LNCAP (cell line): ENCODE data around the gene HEPACAM.

Source experiments
- TF ChIP-seq, protein P1 (sequence below): fragments of 450-650 bp; IDR thresholded peaks from 2 replicates; pipeline ENCODE4 v1.5.1; 2017; ENCODE audit warnings: mild to moderate bottlenecking

Gene HEPACAM

DNA sequence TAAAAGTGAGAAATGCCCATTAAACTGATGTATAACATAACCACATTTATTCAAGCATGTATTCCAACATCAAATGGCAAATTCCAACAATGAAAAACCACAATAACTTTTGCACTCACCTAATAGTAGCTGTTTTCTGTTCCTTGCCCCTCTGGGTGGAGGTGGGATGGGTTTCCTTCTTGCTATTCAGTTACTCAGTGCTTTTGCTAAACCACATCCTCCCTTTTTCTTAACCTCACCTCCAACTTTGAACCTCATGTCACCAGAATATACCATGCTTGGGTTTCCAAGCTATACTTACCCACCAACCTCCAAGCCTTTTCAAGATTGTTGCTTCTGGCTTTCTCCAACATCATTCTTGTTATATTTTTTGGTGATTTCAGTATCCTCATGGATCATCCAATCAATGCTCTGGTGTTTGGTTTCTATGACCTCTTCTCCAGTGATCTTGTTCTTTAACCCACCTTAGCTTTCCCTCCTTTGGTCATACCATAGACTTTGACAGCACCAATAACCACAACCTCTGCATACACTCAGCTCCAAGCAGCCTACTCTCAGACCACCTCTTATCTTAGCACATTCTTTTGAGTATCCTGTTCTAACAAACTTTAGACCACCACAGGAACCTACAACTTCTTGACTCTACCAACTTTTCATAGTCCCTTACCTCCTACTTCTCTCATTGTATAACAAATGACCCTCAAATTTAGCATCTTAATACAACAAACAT is 14.9 kb upstream of the HEPACAM start:
- TF ChIP-seq, protein P1, sequence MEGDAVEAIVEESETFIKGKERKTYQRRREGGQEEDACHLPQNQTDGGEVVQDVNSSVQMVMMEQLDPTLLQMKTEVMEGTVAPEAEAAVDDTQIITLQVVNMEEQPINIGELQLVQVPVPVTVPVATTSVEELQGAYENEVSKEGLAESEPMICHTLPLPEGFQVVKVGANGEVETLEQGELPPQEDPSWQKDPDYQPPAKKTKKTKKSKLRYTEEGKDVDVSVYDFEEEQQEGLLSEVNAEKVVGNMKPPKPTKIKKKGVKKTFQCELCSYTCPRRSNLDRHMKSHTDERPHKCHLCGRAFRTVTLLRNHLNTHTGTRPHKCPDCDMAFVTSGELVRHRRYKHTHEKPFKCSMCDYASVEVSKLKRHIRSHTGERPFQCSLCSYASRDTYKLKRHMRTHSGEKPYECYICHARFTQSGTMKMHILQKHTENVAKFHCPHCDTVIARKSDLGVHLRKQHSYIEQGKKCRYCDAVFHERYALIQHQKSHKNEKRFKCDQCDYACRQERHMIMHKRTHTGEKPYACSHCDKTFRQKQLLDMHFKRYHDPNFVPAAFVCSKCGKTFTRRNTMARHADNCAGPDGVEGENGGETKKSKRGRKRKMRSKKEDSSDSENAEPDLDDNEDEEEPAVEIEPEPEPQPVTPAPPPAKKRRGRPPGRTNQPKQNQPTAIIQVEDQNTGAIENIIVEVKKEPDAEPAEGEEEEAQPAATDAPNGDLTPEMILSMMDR: no peak

DNA sequence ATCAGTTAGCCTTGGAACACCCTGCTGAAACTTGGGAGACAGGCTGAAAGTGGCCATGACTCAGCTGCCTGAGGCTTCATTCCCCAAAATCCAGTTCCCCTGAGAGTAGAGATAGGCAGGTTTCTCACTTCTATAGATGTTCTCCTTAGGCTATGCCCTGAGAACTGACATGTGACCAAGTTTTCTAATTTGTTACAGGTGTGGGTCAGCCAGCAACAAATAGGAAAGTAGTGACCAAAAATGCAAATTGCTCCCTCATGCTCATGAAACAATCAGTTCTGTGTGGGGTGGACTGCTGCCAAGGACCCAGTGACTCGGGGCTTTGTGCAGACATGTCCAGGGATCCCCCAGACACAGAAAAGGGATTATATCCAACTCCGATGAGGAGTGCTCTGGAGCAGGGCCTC is 10.9 kb upstream of the HEPACAM start:
- TF ChIP-seq, protein P1: no peak

DNA sequence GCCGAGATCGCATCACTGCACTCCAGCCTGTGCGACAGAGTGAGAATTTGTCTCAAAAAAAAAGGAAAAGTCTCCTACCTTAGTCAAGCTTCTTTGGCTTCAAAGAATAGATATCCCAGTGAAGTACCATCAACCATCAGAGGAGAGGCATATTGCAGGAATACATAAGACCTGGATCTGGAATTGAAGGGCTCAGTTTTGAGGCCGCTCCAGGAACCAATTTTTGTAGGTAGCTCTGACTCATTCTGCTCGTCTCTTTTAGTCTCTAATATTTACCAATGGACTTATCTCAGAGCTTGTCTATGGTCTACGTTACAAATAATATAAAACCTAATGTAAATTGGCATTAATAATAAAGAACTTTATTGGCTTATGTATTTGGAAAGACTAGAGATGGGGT is 10.0 kb upstream of the HEPACAM start:
- TF ChIP-seq, protein P1: no peak

DNA sequence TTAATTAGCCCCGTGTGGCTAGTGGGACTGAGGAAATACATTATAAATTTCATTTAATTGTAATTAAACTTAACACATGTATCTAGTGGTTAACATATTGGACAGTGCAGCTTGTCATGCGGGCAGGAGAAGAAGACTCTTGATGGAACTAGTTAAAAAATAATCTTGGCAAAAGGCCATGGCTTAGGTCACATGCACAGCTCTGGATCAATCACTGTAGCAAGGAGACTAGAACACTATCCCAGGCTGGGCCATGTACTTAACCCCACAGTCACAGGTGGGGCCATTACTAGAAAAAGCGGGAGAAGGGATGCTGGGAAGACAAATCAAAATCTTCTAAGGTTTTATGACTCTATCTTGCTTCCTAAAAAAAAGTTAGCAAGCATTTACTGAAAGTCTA is 8.7 kb upstream of the HEPACAM start:
- TF ChIP-seq, protein P1: no peak

DNA sequence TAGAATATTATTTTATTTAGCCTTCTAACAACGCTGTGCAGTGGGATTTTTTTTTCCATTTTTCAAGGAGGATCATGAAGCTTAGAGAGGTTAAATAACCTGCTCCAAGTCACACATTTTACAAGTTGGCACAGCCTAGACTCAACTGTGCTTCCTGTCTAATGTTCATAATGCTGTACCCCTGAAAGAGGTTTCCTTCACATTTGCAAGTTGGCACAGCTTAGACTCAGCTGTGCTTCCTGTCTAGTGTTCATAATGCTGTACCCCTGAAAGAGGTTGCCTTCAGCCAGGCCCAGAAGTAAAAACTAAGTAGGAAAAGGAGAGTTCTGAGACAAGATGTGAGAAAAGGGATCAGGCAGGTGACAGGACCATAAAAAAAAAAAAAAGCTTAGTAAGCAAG is 7.9 kb upstream of the HEPACAM start:
- TF ChIP-seq, protein P1: no peak

DNA sequence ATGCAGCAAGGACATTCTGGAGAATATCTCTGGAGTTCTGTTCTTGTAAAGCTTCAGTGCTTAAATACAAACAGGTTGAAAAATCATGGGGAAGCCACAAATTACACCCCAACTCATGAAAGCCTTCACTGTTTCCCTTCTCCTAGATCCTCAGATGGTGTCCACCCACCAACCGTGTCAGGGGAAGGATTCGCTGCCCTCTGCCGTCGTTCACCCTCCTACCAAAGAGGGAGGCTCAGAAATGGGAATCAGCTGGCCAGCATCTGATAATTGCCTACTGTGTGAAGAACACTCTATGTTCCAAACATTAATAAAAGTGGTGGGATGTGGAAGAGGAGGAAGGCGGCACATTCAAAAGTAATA is 7.4 kb upstream of the HEPACAM start:
- TF ChIP-seq, protein P1: no peak

DNA sequence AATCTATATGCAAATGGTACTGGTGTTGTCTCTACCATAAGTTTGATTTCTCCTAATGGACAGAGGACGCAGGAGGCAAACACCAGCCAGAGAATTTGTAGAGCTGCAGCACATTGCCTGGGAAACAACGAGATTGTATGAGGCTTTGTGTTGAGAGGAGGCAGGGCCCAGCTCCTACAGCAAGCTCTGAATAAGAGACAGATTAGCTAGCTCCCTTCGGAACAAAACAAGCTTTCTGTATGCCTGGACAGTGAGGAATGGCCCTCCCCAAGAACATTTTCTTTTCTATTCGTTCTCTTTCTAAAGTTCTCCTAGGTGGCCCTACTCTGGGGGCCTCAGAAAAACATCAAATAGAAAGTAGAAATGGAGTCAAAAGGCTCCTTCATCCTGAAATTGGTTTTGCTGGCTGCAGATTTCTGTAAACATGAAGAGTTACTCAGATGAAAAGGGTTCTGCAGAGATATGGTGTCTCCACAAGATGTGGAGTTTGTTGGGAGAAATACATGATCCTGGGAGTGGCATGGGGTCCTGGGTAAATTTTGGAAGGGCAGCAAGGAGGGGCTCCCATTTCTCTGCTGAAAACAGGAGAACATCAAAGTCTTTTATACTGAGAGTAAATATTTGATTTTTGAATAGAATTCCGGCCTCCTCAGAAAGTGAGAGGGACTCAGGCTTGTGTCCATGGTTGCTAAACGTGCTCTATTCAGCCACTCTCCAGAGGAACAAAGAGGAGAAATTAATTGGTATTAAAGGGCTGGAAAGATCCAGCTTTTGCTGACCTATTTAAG is 6.8 kb upstream of the HEPACAM start:
- TF ChIP-seq, protein P1: no peak
